Fibroblast of lung (primary cell): ENCODE measurements around the gene FOXD4L3.
"Not testable (repeated sequence)": the region's sequence is repeated elsewhere in the genome, so short reads cannot be mapped to it uniquely, and the experiment has no call there.

ENCODE experiments used
- EZH2 ChIP-seq: IDR thresholded peaks from 2 replicates; pipeline ENCODE4 v1.5.1; 2012; ENCODE audit warnings: low read length, control low read depth, mild to moderate bottlenecking; ENCODE audit errors: missing control alignments
- TF ChIP-seq, protein P1 (sequence below), 2 donors: IDR thresholded peaks in 1 of 2; conservative IDR thresholded peaks in 1 of 2; 1 replicate in 1 of 2; 2 replicates in 1 of 2; pipeline ENCODE4 v1.5.1; 2011 to 2012; ENCODE audit warnings: low read length in 2 of 2, control low read depth in 1 of 2, inconsistent platforms in 1 of 2, low read depth in 1 of 2, mild to moderate bottlenecking in 1 of 2

DNA sequence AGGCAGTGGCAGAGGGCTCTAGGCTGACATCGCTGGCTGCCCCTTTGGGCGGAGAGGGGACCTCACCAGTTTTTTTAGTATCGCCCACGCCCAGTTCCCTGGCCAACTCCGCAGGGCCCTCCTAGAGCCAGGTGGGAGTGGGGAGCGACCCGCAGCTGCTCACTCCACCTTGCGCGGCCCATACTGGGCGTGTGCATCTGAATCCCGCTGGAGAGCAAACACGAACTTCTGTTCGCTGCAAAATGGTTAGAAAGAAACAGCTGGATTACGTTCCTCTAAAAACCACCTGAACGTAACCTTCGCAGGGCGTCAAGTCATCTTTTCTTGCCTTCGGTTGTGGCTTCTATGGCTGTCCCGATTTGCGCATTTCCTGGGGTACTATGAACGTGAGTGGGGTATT lies 1.5 kb downstream of the FOXD4L3 start:
- TF ChIP-seq, protein P1, sequence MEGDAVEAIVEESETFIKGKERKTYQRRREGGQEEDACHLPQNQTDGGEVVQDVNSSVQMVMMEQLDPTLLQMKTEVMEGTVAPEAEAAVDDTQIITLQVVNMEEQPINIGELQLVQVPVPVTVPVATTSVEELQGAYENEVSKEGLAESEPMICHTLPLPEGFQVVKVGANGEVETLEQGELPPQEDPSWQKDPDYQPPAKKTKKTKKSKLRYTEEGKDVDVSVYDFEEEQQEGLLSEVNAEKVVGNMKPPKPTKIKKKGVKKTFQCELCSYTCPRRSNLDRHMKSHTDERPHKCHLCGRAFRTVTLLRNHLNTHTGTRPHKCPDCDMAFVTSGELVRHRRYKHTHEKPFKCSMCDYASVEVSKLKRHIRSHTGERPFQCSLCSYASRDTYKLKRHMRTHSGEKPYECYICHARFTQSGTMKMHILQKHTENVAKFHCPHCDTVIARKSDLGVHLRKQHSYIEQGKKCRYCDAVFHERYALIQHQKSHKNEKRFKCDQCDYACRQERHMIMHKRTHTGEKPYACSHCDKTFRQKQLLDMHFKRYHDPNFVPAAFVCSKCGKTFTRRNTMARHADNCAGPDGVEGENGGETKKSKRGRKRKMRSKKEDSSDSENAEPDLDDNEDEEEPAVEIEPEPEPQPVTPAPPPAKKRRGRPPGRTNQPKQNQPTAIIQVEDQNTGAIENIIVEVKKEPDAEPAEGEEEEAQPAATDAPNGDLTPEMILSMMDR (conservative IDR thresholded peaks at IDR 0.05 in 1 of 2, IDR thresholded peaks at IDR 0.05 in 1 of 2; ENCODE audit: low read depth in 1 of 2, low read length in 2 of 2): not testable (repeated sequence)
- TF ChIP-seq EZH2: not testable (repeated sequence)
